Motor neuron (in vitro differentiated cells): ENCODE results near the gene CPTP. TPM values are rescaled to one million over a fixed set of nuclear protein-coding genes. Genes with fewer than 3 reads are reported as not detected.

Source experiments
- ATAC-seq, 8 experiments: fragments of 200-7000 bp; cut with Tn5 transposase; replicated peaks in 6 of 8; 2 replicates each; pipeline ENCODE4 v1.8.0; 2021; ENCODE audit warnings: mild to moderate bottlenecking in 8 of 8, moderate library complexity in 8 of 8
- H3K27ac ChIP-seq, 2 donors: fragments of 250-450 bp; sonication (Bioruptor Pico); 2 replicates each; pipeline ENCODE4 v1.9.0; 2021; ENCODE audit warnings: antibody characterized with exemption in 2 of 2, mild to moderate bottlenecking in 2 of 2, moderate library complexity in 1 of 2
- H3K4me1 ChIP-seq, 2 donors: fragments of 250-450 bp; sonication (Bioruptor Pico); replicated peaks in 1 of 2; 2 replicates each; pipeline ENCODE4 v1.6.1; 2021; ENCODE audit warnings: antibody characterized with exemption in 2 of 2, mild to moderate bottlenecking in 2 of 2, moderate library complexity in 1 of 2
- H3K4me3 ChIP-seq, 5 donors: fragments of 250-450 bp; sonication (Bioruptor Pico); 2 replicates each; pipeline ENCODE4 v1.9.0; 2021; ENCODE audit warnings: antibody characterized with exemption in 5 of 5, mild to moderate bottlenecking in 5 of 5, moderate library complexity in 4 of 5
- WGBS, 10 experiments: fragments of 450-650 bp; shearing (Covaris generic); methylation state at CpG; one replicate each; pipeline ENCODE4 v1.0.0; 2022; 5-methylcytosine and 5-hydroxymethylcytosine counted together
- in situ Hi-C, 9 experiments: fragments of 400-800 bp; cut with MboI; loops; one replicate each; pipeline ENCODE4 v1.15.0; 2021; ENCODE audit warnings: low sequenced_read_pairs in 9 of 9, low pct_unique_long_range_greater_than_20kb in 2 of 9; ENCODE audit not compliant: unreplicated experiment in 9 of 9
- total RNA-seq, 8 experiments: library from RNA; unstranded; fragments of 300-600 nt; gene quantifications; 2 replicates each; pipeline versions ENCODE4 v1.2.3 to v1.2.4, GENCODE V29; 2022

Gene CPTP
- total RNA-seq, 8 experiments from 2014 or later, result 11.2 to 22.4 (median 13.4) TPM

DNA sequence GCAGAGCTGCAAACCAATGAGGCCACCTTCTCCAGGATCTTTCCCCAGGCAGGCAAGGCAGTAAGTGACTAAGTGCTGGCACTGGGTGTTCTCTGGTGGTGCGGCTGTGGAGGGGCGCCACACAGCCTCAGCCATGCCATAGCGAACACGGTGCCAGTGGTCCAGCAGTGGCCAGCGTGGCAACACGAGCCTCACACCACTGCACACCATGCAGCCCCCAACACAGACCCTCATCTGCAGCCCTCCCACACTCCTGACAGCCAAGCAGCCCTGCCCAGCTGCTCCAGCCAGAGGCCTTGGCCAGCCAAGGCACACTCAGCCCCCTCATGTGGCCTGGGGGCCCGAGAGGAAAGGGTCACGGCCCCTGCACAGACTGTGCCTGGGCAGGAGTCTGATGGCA lies 3.1 kb upstream of the CPTP start:
- WGBS, 10 experiments, result 87 to 97% (median 96%) methylated on average over 3 to 6 of the region's 8 CpGs; no CpG with 5 or more reads in 7 of the 10 experiments
- in situ Hi-C loops, result no loop called here
- Histone ChIP-seq H3K4me3 (no peak overlapping the region), H3K27ac (no peak overlapping the region), H3K4me1 (peaks cover 18 to 21% of the 10 kb centered on the region in 2 donors)
- ATAC-seq, result no peak

DNA sequence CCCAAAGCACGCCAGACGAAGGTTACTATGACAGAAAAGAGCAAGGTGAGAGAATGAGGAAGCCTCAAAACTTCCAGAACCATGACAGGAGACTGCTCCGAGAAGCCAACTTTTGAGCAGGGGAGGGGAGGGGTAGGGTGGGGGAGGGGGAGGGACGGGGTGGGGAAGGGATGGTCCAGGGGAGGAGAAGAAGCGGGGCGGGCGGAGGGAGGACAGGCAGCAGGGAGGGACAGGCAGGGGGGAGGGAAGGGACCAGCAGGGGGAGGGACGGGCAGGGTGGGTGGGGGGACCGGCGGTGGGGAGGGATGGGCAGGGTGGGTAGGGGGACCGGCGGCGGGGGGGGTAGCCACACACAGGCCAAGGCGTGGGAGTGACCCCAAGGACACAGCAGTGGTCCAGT lies 2.2 kb upstream of the CPTP start:
- no peak for ATAC-seq
- Histone ChIP-seq H3K4me1 (peaks cover 18 to 19% of the 10 kb centered on the region in 2 donors), H3K4me3 (no peak overlapping the region), H3K27ac (no peak overlapping the region)
- in situ Hi-C loops, result no loop called here
- WGBS, 10 experiments, result 100% methylated on average over 2 of the region's 14 CpGs; no CpG with 5 or more reads in 8 of the 10 experiments

DNA sequence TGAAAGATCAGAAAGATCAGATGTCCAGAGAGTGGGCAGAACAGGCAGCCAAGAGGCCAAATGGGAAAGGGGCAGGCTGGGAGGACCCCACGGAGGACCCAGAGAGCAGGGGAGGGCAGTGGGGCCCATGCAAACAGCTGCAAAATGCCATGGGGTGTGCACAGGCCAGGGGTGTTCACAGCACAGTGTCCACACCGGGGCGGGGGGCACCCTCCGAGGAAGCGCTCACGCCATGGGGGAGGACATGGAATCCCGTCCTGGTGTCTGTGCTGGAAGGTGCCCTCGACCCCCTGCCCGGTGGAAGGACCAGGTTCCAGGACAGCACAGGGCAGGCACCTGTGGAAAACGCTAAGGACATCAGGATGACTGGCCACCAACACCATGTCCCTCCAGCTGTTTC lies 1.6 kb upstream of the CPTP start:
- ATAC-seq, result no peak
- no peak overlapping the region for H3K27ac ChIP-seq
- peaks cover 18 to 19% of the 10 kb centered on the region in 2 donors for H3K4me1 ChIP-seq
- in situ Hi-C loops, result no loop called here
- 40 to 100% (median 89%) methylated on average over 1 to 8 of the region's 10 CpGs; no CpG with 5 or more reads in 3 of the 10 experiments for WGBS, 10 experiments
- peak overlapping the region in 1 of 5 donors; percentile 11 for H3K4me3 ChIP-seq

DNA sequence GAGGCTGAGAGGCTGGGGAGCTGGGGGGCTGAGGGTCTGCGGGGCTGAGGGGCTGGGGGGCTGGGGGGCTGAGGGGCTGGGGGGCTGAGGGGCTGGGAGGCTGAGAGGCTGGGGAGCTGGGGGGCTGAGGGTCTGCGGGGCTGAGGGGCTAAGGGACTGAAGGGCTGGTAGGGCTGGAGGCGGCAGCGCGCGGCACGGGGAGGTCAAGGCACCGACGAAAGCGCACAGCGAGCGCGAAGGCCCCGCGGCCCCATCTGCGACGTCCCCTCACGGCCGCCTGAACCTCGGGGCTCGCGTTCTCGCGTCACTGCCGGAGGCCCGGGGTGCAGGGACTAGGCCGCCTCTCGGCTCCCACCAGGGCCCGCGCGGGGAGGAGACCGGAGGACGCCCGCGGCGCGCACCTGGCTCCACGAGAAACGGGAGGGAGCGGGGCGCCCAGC lies 498 bp upstream of the CPTP start:
- H3K4me3 ChIP-seq, result peak overlapping the region; percentile 95 to 100 (median 99)
- H3K4me1 ChIP-seq, result peaks cover 18 to 19% of the 10 kb centered on the region in 2 donors
- peak overlapping the region; percentile 79 to 87 for H3K27ac ChIP-seq
- peak in 3 of 8 experiments; percentile 30 to 49 (median 45) for ATAC-seq
- WGBS, 10 experiments, result 4% methylated on average over 10 of the region's 41 CpGs; no CpG with 5 or more reads in 9 of the 10 experiments
- in situ Hi-C loops, result no loop called here

DNA sequence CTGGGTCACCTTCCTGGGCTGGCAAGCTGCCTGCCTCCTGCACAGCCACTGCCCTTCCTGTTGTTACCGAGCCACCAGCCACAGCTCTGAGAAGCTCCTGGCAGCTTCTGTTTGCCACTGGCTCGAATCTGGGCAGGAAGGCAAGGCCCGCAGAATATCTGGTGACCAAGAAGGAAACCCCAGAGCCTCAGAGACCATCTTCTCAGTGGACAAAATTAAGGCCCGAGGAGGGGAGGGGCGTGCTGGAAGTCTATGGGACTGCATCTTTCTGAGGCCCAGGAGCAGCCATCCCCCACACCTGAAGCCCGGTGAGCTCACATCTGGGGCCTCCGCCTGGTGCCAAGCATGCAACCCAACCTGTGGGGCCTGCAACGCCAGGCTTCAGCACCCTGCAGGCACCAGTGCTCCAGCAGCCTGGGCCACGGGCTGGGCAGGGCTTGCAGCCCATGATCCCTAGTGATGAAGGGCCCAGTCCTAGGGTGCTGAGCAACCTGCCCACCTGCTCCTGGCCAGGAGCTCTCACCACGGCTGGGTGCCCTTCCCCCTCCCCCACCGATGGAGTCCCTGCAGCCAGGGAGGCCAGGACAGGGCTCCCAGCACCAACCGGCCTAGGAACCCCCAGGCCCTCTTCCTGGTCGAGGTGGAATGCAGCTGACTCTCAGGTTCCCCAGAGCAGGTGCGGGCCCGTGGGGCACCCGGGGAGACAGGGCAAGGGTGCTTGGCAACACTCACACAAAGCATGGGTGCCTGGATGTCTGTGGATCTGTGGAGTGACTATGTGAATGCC lies 879 bp downstream of the CPTP start:
- Histone ChIP-seq H3K4me3 (peak overlapping the region; percentile 95 to 100 (median 99)), H3K4me1 (peaks cover 20 to 21% of the 10 kb centered on the region in 2 donors), H3K27ac (peak overlapping the region; percentile 59 to 87)
- WGBS, 10 experiments, result 34 to 100% (median 58%) methylated on average over 1 to 10 of the region's 16 CpGs; no CpG with 5 or more reads in 5 of the 10 experiments
- ATAC-seq, result no peak
- in situ Hi-C loops, result no loop called here

DNA sequence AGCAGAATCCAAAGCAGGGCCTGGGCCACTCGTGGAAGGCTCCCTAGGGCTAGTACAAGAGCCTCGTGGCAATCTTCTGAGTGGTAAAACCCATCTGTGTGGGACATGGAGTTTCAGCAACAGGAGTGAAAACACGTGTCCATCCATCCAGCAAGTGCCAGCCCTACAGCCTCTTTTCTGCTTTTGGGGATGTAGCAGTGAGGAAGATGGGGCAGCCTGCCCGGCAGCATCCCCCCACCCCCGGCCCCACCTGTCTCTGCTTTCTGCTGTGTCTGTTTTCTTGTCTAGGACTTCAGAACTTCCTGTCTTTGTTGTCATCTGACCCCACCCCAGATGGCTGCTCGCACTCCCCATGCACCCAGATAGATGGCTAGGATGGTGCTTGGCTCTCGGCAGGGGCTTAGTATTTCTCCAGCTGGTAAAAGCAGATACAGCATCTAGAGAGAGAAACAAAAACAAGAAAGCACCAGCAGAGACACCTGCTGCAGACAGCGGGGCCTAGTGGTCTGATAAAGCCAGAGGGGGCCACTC lies 1.5 kb downstream of the CPTP start:
- H3K4me3 ChIP-seq, result peak overlapping the region in 2 of 5 donors; percentile 99 to 100
- no peak overlapping the region for H3K27ac ChIP-seq
- ATAC-seq, result no peak
- 52 to 100% (median 73%) methylated on average over 1 to 7 of the region's 8 CpGs; no CpG with 5 or more reads in 3 of the 10 experiments for WGBS, 10 experiments
- peaks cover 26 to 27% of the 10 kb centered on the region in 2 donors for H3K4me1 ChIP-seq
- in situ Hi-C loops, result no loop called here

DNA sequence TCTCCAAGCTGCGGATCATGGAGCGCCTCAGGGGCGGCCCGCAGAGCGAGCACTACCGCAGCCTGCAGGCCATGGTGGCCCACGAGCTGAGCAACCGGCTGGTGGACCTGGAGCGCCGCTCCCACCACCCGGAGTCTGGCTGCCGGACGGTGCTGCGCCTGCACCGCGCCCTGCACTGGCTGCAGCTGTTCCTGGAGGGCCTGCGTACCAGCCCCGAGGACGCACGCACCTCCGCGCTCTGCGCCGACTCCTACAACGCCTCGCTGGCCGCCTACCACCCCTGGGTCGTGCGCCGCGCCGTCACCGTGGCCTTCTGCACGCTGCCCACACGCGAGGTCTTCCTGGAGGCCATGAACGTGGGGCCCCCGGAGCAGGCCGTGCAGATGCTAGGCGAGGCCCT lies 2.7 kb downstream of the CPTP start:
- Histone ChIP-seq H3K4me1 (peaks cover 31 to 32% of the 10 kb centered on the region in 2 donors), H3K4me3 (no peak overlapping the region), H3K27ac (no peak overlapping the region)
- WGBS, 10 experiments, result 88 to 100% (median 91%) methylated on average over 1 to 37 of the region's 40 CpGs; no CpG with 5 or more reads in 4 of the 10 experiments
- ATAC-seq, result no peak
- in situ Hi-C loops, result no loop called here

DNA sequence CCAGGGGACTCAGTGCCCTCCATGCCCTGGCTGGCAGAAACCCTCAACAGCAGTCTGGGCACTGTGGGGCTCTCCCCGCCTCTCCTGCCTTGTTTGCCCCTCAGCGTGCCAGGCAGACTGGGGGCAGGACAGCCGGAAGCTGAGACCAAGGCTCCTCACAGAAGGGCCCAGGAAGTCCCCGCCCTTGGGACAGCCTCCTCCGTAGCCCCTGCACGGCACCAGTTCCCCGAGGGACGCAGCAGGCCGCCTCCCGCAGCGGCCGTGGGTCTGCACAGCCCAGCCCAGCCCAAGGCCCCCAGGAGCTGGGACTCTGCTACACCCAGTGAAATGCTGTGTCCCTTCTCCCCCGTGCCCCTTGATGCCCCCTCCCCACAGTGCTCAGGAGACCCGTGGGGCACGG lies 3.7 kb downstream of the CPTP start:
- Histone ChIP-seq H3K4me3 (no peak overlapping the region), H3K4me1 (peaks cover 24 to 26% of the 10 kb centered on the region in 2 donors), H3K27ac (no peak overlapping the region)
- WGBS, 10 experiments, result 60 to 100% methylated on average over 1 of the region's 15 CpGs; no CpG with 5 or more reads in 8 of the 10 experiments
- ATAC-seq, result no peak
- in situ Hi-C loops, result no loop called here

DNA sequence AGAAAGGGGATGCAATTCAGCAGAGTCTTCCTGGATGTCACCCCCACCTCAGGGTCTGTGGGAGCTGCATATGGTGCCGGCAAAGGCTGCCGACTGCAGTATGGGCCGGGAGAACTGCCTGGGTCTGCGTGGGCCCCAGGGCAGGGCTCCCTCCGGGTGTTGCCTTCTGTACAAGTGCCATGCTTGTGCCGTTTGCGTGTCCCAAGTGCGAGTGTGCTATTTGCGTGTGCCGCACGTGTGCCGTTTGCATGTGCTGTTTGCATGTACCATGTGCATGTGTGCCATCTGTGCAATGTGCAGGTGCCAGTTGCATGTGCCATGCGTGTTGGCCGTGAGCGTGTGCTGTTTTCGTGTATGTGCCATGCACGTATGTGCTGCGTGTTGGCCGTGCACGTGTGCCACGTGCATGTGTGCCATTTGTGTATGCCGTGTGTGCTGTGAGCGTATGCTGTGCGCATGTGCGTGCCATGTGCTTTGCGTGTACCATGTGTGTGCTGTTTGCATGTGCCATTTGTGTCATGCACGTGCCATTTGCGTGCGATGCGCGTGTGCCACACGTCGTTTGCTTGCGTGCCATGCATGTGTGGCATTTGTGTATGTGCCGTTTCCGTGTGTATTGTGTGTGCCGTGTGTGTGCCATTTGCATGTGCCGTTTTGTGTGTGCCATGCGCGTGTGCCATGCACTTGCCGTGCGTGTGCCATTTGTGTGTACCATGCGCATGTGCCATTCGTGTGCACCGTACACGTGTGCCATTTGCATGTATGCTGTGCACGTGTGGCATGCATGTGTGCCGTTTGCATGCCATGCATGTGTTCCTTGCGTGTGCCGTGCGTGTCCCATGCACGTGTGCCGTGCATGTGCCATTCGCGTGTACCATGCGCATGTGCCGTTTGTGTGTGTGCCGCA lies 5.0 kb downstream of the CPTP start:
- no peak for ATAC-seq
- peaks cover 21 to 22% of the 10 kb centered on the region in 2 donors for H3K4me1 ChIP-seq
- in situ Hi-C loops, result no loop called here
- no peak overlapping the region for H3K27ac ChIP-seq
- H3K4me3 ChIP-seq, result no peak overlapping the region
- 50 to 97% (median 91%) methylated on average over 6 to 54 of the region's 58 CpGs; no CpG with 5 or more reads in 2 of the 10 experiments for WGBS, 10 experiments

DNA sequence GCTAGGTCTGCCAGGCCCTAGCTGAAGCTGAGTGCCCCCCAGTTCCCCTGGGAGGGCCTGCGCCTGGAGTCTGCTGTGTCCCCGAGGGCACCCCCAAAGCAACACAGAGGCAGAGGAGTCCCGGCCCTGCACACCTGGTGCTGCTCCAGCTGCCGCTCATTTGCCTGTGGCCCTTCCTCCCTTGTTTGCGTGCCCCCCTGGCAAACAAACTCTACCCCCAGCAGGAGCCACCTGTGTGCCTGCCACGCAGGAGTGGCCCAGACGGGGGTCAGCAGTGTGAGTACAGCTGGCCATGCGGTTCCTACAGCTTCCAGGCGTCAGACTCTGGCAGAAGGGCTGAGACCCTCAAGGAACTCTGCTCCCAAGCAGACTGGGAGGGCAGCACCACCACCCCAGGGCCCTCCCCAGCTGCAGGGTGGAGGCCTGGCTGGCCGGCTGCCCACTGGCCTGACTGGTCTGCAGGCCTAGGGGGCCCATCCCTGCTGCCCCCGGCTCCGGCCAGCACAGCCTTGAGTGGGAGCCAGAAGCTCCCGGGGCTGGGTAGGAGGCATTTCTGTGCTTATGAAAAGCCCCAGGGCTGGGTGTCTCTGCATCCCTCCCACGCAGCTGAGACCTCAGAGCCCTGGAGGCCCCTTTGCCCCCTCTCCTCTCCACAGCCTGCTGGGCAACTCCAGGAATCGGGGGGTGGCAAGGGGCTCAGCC lies 5.9 kb downstream of the CPTP start:
- no peak overlapping the region for H3K4me3 ChIP-seq
- peak overlapping the region in 1 of 2 donors; percentile 14 for H3K27ac ChIP-seq
- in situ Hi-C loops, result no loop called here

DNA sequence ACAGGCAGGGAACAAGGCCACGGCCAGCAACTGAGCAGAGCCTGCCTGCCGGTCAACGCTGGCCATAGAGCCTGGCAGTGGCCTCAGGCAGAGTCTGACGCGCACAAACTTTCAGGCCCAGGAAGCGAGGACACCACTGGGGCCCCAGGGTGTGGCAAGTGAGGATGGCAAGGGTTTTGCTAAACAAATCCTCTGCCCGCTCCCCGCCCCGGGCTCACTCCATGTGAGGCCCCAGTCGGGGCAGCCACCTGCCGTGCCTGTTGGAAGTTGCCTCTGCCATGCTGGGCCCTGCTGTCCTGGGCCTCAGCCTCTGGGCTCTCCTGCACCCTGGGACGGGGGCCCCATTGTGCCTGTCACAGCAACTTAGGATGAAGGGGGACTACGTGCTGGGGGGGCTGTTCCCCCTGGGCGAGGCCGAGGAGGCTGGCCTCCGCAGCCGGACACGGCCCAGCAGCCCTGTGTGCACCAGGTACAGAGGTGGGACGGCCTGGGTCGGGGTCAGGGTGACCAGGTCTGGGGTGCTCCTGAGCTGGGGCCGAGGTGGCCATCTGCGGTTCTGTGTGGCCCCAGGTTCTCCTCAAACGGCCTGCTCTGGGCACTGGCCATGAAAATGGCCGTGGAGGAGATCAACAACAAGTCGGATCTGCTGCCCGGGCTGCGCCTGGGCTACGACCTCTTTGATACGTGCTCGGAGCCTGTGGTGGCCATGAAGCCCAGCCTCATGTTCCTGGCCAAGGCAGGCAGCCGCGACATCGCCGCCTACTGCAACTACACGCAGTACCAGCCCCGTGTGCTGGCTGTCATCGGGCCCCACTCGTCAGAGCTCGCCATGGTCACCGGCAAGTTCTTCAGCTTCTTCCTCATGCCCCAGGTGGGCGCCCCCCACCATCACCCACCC lies 6.7 kb downstream of the CPTP start, which contains the start of gene TAS1R3:
TSS of gene TAS1R3 (plus strand) at position 213 of the 898 bp plus-strand sequence. CDS start at position 279, 66 bp downstream.
- 40 to 100% (median 65%) methylated on average over 1 to 17 of the region's 41 CpGs; no CpG with 5 or more reads in 5 of the 10 experiments for WGBS, 10 experiments
- in situ Hi-C loops, result no loop called here
- peak in 7 of 8 experiments; percentile 2 to 67 (median 43) for ATAC-seq

More for the DNA sequence above, 5.9 kb downstream of the CPTP start:
- WGBS, 10 experiments, result 0 to 72% (median 27%) methylated on average over 3 to 10 of the region's 15 CpGs; no CpG with 5 or more reads in 6 of the 10 experiments
- peaks cover 18% of the 10 kb centered on the region in 2 donors for H3K4me1 ChIP-seq
- peak in 5 of 8 experiments; percentile 0 to 55 (median 43) for ATAC-seq

More for the DNA sequence above, 6.7 kb downstream of the CPTP start, which contains the start of gene TAS1R3:
- Histone ChIP-seq H3K4me1 (peaks cover 13% of the 10 kb centered on the region in 2 donors), H3K4me3 (no peak within 1 kb of the TSS), H3K27ac (peak within 1 kb of the TSS in 1 of 2 donors; percentile 14)
